Adrenal gland (tissue), 12 donors: ENCODE results near the gene BMERB1. TPM values are rescaled to one million over a fixed set of nuclear protein-coding genes. Genes with fewer than 3 reads are reported as not detected.

ENCODE experiments used
- DNase-seq, 7 donors: peaks; one replicate each; pipeline ENCODE4 v3.0.0-alpha.2; 2019 to 2020
- H3K27ac ChIP-seq, 5 donors: fragments of 200-600 bp; sonication (generic) in 4 of 5; 1 replicate in 3 of 5; 2 replicates in 2 of 5; pipeline versions ENCODE4 v1.5.1 to v1.8.0; 2016 to 2020; ENCODE audit warnings: mild to moderate bottlenecking in 1 of 5
- H3K27me3 ChIP-seq: fragments of 200-600 bp; 2 replicates; pipeline ENCODE4 v1.8.0; 2021
- H3K36me3 ChIP-seq, 2 donors: fragments of 200-600 bp; replicated peaks in 1 of 2; 1 replicate in 1 of 2; 2 replicates in 1 of 2; pipeline versions ENCODE4 v1.5.1 to v1.8.0; 2018 to 2022
- H3K4me1 ChIP-seq, 2 donors: fragments of 200-600 bp; replicated peaks in 1 of 2; 1 replicate in 1 of 2; 2 replicates in 1 of 2; pipeline versions ENCODE4 v1.5.1 to v1.8.0; 2018 to 2021
- H3K4me3 ChIP-seq, 4 donors: fragments of 200-600 bp; sonication (generic) in 3 of 4; one replicate each; pipeline ENCODE4 v1.5.1; 2016 to 2018
- H3K9me3 ChIP-seq, 3 donors: fragments of 200-600 bp; sonication (generic) in 1 of 3; replicated peaks in 1 of 3; 1 replicate in 2 of 3; 2 replicates in 1 of 3; pipeline versions ENCODE4 v1.5.1 to v1.8.0; 2016 to 2021
- CTCF ChIP-seq, 6 experiments: fragments of 450-650 bp in 4 of 6; fragments of 200-600 bp in 2 of 6; sonication (generic) in 1 of 6; IDR thresholded peaks; 1 replicate in 5 of 6; 2 replicates in 1 of 6; pipeline versions ENCODE4 v1.5.1 to v1.8.0; 2016 to 2021; ENCODE audit warnings: antibody characterized with exemption in 6 of 6, mild to moderate bottlenecking in 2 of 6, moderate library complexity in 1 of 6
- POLR2A ChIP-seq, 2 donors: fragments of 450-650 bp; IDR thresholded peaks; one replicate each; pipeline ENCODE4 v1.6.1; 2017; ENCODE audit warnings: antibody characterized with exemption in 2 of 2, mild to moderate bottlenecking in 2 of 2, moderate library complexity in 1 of 2
- WGBS, 4 donors: extraction: QIAGEN DNeasy Blood & Tissue Kit in 2 of 4; methylation state at CpG; one replicate each; pipeline versions ENCODE4 v1.1.5 to v1.1.7; 2013 to 2017; 5-methylcytosine and 5-hydroxymethylcytosine counted together
- intact Hi-C, 2 donors: fragments of 100-400 bp; cut with DNase I; formaldehyde crosslinking; loops; one replicate each; pipeline versions ENCODE4 v1.14.1 to v1.15.0; 2022 to 2023
- polyA plus RNA-seq, 3 donors: library from polyadenylated mRNA; stranded (reverse); fragments of 200-250 nt in 2 of 3; fragments of 350-450 nt in 1 of 3; fragmentation: Illumina TruSeq in 1 of 3; extraction: RNeasy Lipid Tissue Mini Kit (QIAGEN cat#74804) in 1 of 3; gene quantifications; one replicate each; pipeline ENCODE4 v1.2.3, GENCODE V29; 2013 to 2014
- total RNA-seq, 9 donors: library from RNA; depleted of rRNA in 4 of 9; stranded (reverse); fragments of >200 nt in 4 of 9; fragments of 120-200 nt in 1 of 9; fragmentation: NEBNext Ultra II Directional in 1 of 9; extraction: Animal tissue kit (Norgen Biotek cat#: 25700) in 1 of 9; gene quantifications; one replicate each; pipeline versions ENCODE4 v1.1.0 to v1.2.4, GENCODE V29; 2013 to 2023
- donor health status: healthy with polysubstance abuse.
- donor health status: Bipolar disorder and iron deficiency.
- donor health status: DM: yes; HTN: yes; CAD: no.
- donor health status: DM: no; HTN: no; CAD: no.
- donor health status: DM: no; HTN: no; CAD: no.
- donor health status: DM: yes; HTN: yes; CAD: no.

The BMERB1 gene
- total and polyA plus RNA-seq, 12 donors = 9.8 to 56.0 (median 18.7) TPM

DNA sequence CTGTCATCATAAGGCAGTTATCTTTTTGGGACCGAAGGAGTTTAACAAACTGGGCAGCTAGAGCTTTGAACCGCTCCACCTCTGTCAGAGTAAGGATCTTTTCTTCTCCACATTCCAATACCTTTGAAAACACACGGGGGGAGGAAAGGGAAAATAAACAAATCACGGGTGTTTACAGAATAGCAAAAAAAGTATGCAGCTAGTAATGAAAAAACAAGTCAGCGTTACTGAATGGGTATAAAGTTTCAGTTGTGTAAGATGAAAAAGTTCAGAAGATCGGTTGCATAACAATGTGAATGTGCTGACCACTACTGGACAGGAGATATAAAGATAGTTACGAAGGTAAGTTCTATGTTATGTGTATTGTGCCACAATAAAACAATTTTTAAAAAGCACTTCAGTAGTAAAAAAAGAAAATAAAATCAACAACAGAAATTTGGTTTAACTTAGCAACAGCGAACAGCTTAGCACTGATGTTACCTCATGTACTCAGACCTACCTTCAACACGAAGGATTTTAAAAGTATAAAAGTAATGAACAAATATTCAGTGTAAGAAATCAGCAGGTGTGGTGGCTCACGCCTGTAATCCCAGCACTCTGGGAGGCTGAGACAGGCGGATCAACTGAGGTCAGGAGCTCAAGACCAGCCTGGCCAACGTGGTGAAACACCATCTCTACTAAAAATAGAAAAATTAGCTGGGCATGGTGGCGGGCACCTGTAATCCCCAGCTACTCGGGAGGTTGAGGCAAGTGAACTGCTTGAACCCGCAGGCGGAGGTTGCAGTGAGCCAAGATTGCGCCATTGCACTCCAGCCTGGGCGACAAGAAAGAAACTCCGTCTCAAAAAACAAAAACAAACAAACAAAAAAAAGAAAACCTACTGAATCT lies 174.3 kb downstream of the BMERB1 start:
- whole genome bisulfite sequencing, 4 donors = 87 to 90% (median 89%) methylated on average over 19 of the region's 19 CpGs
- Histone ChIP-seq H3K4me3 (no peak overlapping the region), H3K9me3 (no peaks in the 10 kb centered on the region), H3K27me3 (no peaks in the 10 kb centered on the region), H3K27ac (no peak overlapping the region), H3K4me1 (no peaks in the 10 kb centered on the region), H3K36me3 (peaks cover 0 to 73% of the 10 kb centered on the region in 2 donors)
- DNase-seq = no peak
- TF ChIP-seq CTCF (IDR thresholded peaks at IDR 0.05) = no peak
- no peak for TF ChIP-seq POLR2A (IDR thresholded peaks at IDR 0.05)
- intact Hi-C loops = no loop called here

GRCh38 chr16:15609286-15609649 lies 174.9 kb downstream of the BMERB1 start:
- peaks cover 0 to 73% of the 10 kb centered on the region in 2 donors for H3K36me3 ChIP-seq
- no peaks in the 10 kb centered on the region for H3K9me3 ChIP-seq
- H3K4me3 ChIP-seq = no peak overlapping the region
- intact Hi-C loops = no loop called here
- no peaks in the 10 kb centered on the region for H3K27me3 ChIP-seq
- no peak overlapping the region for H3K27ac ChIP-seq
- no peak for TF ChIP-seq POLR2A (IDR thresholded peaks at IDR 0.05)
- TF ChIP-seq CTCF (IDR thresholded peaks at IDR 0.05) = no peak
- DNase-seq = no peak
- 91 to 93% (median 91%) methylated on average over 6 of the region's 6 CpGs for WGBS, 4 donors
- H3K4me1 ChIP-seq = no peaks in the 10 kb centered on the region

GRCh38 chr16:15610369-15610871 lies 176.0 kb downstream of the BMERB1 start:
- intact Hi-C loops = no loop called here
- WGBS, 4 donors = 92 to 96% (median 95%) methylated on average over 10 of the region's 10 CpGs
- Histone ChIP-seq H3K9me3 (no peaks in the 10 kb centered on the region), H3K4me1 (no peaks in the 10 kb centered on the region), H3K27me3 (no peaks in the 10 kb centered on the region), H3K27ac (no peak overlapping the region), H3K36me3 (peaks cover 0 to 74% of the 10 kb centered on the region in 2 donors), H3K4me3 (no peak overlapping the region)
- no peak for DNase-seq
- TF ChIP-seq POLR2A (IDR thresholded peaks at IDR 0.05) = no peak
- TF ChIP-seq CTCF (IDR thresholded peaks at IDR 0.05) = no peak

- no peaks in the 10 kb centered on the region for H3K4me1 ChIP-seq
- no peak for DNase-seq
- H3K36me3 ChIP-seq = peaks cover 0 to 74% of the 10 kb centered on the region in 2 donors
- no peaks in the 10 kb centered on the region for H3K9me3 ChIP-seq
- intact Hi-C loops = no loop called here
- H3K4me3 ChIP-seq = no peak overlapping the region
- TF ChIP-seq POLR2A (IDR thresholded peaks at IDR 0.05) = no peak
- TF ChIP-seq CTCF (IDR thresholded peaks at IDR 0.05) = no peak
- WGBS, 4 donors = 88 to 95% (median 91%) methylated on average over 7 of the region's 7 CpGs
- no peak overlapping the region for H3K27ac ChIP-seq
- H3K27me3 ChIP-seq = no peaks in the 10 kb centered on the region
Measured at GRCh38 chr16:15611610-15612009, 177.2 kb downstream of the BMERB1 start.
